Stimulated activated CD4-positive, alpha-beta T cell treated with anti-CD3 and anti-CD28 coated beads, Interleukin-15, amount 100 ng/mL, for 48 hours (primary cell): ENCODE measurements around the gene NTSR1.

Experiments
- DNase-seq, 2 donors: peaks; one replicate each; pipeline ENCODE4 v3.0.0-alpha.2; 2020; ENCODE audit warnings: low read depth in 2 of 2

NTSR1 gene

DNA sequence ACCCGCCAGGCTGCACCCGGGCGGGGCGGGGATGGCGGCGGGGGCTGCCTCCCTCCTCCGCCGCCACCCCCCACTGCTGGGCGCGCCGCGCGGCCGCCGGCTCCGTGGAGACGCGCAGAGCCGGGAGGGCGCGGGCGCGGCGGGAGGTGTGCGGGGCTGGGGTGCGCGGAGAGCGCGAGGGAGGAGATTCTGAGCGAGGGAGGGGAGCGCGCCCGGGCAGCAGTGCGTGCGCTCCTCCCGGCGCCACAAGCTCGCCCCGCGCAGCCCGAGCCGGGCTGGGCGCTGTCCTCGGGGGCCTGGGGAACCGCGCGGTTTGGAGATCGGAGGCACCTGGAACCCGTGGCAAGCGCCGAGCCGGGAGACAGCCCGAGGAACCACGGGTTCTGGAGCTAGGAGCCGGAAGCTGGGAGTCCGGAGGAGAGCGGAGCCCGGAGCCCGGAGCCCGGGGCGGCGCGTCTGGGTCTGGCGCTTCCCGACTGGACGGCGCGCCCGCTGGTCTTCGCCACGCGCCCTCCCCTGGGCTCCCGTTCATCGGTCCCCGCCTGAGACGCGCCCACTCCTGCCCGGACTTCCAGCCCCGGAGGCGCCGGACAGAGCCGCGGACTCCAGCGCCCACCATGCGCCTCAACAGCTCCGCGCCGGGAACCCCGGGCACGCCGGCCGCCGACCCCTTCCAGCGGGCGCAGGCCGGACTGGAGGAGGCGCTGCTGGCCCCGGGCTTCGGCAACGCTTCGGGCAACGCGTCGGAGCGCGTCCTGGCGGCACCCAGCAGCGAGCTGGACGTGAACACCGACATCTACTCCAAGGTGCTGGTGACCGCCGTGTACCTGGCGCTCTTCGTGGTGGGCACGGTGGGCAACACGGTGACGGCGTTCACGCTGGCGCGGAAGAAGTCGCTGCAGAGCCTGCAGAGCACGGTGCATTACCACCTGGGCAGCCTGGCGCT, at the start of gene NTSR1:
TSS of gene NTSR1 (plus strand) at position 246 of the 946 bp plus-strand sequence. CDS start at position 618, 372 bp downstream.
- no peak for DNase-seq

DNA sequence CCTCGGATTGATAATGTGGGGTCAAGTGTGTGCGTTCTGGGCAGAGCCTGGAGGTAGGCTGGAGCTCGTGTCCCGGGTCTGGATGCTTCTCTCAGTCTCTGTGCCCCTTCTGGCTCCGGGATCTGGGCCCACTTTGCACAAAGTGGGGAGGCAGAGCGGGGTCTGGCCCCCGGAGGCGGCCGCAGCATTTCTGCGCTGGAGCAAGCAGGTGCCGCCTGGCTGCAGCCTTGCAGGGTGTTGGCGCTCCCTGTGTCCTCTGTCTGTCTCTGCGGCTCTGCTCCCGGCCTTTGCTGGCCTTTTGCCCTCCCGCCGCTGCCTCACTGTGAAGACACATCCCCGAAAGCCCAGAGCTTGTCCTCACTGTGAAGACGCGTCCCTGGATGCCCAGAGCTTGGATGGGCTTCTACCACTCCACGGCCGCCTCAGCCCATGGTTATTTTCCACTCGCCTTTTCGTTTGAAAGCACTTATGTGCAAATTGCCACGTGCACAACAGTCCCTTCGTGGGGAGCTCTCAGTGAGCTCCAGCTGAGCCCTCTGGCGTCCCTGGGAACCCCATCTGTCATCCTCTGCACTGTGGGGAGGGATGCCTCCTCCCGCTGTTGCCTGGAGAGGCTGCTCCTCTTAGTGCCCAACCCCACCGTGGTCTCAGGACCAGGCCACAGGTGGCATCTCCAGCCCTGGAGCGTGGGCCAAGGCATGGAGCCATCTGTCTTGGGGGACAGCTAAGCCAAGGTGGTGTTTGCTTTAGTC, 49.0 kb upstream of the NTSR1 start:
- DNase-seq: no peak

DNA sequence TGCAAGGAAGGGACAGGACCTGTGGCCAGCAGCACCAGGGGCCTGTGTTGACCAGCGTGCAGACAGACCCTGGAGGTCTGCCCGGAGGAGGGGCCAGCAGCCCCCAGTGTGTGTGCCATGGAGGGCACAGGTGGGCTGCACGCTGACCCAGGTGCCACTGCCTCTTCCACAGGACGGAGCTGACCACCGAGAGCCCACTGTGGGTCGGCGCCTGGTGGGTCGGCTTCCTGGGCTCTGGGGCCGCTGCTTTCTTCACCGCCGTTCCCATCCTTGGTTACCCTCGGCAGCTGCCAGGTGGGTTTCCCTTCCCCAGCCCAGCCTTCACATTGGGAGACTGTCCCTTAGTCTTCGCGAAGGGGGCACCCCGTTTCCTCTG, 48.4 kb upstream of the NTSR1 start:
- DNase-seq: no peak

DNA sequence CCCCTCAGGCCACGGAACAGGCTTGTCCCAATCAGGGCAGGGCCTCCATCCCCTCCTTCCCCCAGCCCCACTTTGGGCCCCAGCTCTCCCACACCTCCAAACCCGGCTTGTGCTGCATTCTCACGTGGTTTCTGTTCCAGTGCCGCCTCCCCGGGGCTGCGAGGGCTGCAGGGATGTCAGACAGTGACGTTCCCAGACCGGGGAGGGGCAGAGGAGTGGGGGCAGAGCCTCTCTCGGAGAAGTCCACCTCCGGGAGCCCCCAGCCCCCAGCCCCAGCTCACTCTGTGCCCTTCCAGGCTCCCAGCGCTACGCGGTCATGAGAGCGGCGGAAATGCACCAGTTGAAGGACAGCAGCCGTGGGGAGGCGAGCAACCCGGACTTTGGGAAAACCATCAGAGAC, 47.9 kb upstream of the NTSR1 start:
- no peak for DNase-seq

DNA sequence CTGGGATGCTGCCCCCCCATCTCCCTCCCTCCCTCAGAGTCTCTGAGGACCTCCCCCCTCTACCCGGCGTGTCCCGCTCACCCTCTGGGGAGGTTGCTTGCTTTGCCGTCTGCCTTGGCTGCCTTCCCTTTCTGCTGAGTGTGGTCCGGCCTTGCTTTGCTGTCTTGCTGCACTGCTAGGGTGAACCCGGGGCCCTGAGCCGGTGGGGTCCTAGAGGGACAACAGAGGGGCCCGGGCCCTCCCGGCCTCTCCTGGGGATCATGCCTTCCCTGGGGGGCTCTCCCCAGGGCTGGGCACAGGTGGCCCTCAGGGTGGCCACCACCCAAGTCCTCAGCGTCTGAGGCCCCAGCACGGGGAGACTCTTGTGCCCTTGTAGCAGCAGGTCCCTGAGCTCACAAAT, 47.0 kb upstream of the NTSR1 start:
- DNase-seq: no peak

DNA sequence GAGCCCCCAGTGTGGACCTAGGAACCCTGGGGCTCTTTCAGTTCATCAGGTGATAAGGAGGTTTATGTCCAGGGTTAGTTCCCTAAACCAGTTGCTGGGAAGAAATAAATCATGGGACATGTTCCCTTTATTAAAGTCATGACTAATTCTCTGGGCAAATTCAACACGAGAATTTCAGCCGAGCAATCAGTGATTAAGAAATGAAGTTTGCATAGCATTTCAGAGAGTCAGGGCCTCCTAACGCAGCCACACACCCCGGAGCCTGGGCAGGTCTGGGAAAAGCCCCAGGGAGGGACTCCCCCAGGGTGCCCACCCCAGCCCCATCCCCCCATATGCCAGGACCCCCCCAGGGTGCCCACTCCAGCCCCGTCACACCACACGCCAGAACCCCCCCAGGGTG, 46.2 kb upstream of the NTSR1 start:
- no peak for DNase-seq

DNA sequence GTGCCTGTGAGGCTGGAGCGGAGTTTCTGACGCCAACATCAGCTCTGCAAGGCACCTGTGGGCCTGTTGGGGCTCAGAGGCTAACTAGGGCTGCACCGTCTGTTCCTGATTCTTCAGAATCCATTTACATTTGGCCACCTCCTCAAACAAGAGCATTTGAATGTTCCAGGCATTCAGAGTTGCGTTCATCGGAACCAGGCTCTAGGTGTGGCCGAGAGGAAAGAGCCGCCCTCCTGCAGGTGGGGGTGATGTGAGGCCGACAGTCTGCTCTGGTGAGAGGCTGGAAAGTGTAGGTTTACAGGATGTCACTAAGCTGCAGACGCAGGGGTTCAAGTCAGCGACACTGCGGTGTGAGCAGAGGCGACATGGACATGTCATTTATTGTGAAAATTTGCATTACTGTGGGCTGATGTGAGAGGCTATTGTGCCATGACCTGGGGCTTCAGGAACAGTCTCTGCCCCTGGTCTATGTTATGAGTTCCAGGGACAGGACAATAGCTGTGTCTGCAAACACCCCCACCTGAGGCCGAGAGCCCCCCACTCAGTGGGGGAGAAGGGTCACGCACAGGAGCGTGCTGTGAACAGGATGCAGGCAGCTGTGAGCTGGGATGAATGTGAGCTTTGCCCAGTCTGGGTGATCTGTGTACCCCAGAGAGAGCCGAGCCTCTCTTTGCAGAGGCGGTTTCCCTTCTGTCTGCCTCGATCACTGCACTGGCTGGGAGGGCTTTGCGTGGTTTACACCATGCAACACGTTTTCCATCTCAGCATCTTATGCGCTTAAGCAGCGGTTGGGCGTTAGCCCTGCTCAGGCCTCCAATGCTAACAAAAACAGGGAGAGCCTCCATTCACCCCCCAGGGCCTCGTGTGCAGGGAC, 45.3 kb upstream of the NTSR1 start:
- no peak for DNase-seq

DNA sequence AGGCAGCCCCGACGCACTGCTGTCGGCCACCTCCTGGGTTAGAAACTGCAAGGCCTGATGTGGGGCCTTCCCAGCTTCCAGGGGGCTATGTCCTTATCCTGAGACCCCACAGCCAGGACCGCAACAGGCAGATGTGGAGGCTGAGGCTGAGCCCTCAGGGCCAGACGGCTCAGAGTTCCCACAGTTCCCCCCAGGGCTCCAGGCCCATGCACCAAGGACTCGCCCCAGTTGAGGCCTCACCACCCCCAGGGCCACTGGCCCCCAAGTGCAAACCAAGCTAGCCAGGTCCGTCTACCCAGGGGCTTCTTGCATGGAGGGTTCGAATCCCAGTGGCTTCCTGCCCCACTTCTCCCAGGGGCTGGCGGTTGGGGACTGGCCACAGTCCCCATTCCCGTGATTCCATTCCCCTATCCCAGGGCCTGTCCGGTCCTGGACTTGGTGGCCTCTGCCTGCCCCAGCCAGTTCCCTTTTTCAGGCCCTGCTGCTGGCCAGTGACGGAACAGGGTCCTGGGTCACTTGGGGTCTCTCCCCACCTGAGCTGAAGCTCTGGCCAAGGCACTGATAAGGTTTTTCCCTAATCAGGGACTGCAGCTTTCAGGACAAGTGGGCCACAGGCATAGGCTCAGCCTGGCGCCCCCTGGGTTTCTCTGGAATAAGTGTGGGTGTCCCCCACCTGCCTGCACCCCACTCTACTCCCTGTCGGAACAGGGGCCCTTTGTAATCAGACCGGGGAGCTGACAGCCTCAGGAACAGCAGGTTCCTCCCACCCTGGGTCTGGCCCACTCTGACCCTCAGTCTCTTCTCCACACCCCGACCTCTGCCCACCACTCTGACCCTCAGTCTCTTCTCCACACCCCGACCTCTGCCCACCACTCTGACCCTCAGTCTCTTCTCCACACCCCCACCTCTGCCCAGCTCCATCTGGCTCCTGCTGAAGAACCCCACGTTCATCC, 44.3 kb upstream of the NTSR1 start:
- no peak for DNase-seq

DNA sequence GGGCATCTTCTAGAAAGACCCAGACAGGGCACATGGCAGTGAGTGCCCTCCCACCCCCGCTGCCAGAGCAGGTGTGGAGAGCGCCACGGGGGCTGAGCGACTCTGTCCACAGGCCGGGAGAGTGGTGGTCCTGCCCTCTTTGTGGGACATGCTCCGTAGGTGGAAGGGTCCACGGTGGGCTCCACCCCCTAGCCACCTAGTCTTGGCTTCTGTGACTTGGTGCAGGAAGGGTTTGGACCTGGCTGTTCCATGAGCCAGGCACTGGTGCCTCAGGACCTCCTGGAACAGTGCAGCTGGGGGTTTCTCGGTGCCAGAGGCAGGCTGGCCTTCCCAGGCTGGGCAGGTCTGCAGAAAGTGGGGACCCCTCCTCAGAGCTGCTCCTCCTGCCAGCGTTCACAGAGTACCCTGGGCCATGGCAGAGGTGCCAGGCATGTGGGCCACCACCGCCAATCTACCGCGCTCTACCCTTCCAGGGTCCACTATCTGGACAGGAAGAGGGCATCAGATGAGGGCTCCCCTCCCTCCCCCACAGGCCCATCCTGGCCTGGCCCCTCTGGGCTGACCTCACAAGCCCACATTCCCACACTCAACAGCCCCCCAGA, 43.4 kb upstream of the NTSR1 start:
- no peak for DNase-seq

DNA sequence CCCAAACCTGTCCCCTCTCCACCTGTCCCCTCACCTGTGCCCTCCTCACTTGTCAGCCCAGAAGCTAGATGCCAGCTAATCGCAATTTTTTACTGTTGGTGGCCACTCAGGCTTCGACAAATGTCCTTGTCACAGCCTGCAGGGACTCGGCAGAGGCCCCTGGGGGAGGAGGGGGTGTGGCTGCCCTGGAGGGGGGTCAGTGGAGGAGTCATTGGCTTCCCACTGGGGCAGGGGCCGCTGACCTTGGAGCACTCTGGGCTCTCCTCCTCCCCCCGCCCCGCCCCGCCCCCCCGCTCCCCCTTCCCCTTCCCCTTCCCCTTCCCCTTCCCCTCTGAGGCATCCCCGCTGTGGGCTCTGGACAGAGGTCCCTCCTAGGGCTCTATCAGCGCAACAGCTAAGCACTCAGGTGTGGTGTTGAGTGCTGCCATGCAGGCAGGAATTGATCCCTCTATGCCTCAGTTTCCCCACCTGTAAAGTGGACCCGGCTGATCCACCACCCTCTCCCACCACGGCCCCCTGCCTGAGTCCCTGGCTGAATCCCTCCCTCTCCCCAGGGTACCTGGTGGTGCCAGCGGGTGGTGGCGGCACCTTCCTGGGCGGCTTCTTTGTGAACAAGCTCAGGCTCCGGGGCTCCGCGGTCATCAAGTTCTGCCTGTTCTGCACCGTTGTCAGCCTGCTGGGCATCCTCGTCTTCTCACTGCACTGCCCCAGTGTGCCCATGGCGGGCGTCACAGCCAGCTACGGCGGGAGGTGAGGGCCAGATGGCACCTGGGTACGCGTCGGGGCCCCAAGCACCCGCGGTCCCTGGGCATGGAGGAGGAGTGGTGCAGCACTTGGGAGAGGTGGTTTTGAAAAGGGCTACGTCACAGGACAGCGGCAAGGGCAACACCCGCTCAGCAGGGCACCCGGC, 42.6 kb upstream of the NTSR1 start:
- DNase-seq: no peak

DNA sequence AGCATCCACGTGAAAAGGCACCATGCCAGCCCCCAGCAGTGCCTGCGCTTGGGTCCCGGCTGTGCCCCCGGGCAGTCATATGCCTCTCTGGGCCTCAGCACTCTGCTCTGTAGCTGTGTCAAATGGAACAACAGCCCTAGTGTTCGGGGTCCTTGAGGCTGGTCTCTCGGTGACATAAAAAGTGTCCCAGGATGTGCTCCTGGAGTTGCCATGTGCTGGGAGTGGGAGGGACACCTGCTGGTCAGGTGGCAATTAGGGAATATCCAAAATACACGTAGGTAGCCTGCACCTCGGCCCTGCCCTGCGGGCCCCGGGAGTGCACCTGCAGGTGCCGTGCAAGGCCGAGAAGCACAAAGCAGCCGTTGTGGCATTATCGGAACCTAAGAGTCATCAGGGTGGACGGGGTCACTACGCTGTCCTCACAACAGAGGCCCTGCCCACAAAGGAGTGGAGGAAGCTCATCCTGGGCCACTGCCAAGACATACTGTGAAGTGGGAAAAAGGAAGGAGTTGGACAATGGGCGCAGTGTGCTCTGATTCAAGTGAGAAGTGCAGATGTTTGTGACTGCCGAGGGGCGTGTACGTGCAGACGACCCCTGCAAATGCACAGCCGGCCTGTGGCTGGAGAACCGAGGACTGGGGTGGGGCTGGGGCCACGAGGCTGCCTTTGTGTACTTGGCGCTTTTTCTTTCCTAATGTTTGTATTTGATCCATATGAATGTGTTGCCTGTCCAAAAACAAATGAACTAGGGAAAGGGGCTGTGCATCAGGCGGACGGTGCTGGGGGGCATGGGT, 41.7 kb upstream of the NTSR1 start:
- DNase-seq: no peak

DNA sequence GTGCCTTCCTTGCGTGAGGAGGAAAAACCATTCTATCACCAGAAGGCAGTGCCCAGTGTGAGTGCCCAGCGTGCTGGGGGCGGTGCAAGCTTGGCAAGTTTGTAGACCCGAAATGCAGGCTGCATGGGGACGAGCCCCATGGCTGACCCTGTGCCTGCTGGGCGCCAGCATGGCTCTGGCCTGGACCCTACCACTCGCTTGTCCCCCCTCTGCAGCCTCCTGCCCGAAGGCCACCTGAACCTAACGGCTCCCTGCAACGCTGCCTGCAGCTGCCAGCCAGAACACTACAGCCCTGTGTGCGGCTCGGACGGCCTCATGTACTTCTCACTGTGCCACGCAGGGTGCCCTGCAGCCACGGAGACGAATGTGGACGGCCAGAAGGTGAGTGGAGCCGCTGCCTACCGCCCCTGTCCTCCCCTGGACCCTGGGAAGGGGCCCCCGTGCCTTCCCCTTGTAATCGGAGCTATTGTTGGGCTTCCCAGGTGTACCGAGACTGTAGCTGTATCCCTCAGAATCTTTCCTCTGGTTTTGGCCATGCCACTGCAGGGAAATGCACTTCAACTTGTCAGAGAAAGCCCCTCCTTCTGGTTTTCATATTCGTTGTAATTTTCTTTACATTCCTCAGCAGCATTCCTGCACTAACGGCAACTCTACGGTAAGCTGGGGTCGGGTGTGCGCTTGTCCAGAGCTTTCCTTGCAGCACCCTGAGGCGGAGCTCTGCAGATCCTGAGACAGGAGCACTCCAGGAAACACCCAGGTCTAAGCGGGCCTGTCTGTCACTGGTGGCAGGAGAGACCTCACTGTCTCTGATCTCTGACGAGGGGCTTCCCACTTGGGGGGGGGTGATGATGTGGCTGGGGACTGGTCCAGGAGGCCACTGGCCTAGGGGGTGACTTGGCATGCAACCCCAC, 40.9 kb upstream of the NTSR1 start:
- no peak for DNase-seq

DNA sequence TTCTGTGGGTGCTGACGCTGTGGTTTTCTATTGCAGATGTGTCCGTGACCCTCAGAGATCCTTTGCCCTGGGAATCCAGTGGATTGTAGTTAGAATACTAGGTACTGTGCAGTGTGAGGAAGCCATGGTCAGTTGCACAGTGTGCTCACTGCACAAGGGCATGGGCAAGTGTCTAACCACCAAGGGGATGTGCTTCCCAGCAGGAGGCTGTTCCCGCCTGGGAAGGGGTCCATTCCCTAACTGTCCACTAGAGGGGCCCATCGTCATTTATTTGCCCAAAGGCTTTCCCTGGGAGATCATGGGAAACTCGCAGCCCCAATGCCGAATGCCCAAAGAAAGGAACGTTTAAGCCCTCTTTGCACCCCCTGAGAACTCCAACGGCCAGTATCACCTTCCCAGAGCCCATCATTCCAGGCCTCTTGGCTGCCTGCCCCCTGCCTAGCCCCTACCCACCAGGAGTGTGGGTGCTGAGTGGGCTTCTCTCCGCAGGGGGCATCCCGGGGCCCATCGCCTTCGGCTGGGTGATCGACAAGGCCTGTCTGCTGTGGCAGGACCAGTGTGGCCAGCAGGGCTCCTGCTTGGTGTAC, 40.1 kb upstream of the NTSR1 start:
- DNase-seq: no peak

DNA sequence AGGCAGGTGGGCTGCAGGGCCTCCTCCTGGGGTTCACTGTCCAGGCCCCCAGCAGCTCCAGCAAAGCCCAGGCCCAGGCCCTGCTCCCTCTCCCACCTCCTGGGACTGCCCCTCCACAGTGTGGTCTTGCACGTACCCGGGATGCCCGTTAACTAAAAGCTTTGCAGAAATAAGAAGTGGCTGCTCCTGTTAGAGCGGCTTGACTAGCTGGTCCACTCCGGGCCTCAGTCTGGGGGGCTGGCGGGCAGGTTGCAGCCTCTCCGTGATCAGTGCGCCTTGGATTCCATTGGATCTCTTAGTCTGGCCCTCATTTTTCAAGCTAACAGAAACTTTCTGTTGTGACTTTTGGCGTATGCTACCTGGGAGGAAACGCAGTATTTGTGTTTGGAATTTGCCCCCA, 39.4 kb upstream of the NTSR1 start:
- no peak for DNase-seq

DNA sequence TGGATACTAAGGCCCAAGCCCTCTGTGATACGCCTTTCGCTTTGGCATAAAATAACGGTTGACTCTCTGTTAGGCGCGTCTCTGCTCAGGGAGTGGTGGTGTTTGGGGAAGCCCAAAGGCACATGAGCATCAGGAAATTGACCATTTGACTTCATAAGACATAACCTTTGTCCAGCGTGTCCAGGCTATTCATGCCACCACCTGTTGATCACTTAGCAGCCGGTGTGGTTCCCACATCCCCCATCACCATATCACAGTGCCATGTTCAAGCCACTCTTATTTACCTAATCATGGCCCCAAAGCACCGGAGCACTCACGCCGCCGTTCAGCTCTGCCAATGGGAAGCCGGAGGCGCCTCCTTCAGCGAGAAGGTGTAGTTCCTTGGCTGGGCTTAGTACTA, 38.5 kb upstream of the NTSR1 start:
- DNase-seq: no peak

DNA sequence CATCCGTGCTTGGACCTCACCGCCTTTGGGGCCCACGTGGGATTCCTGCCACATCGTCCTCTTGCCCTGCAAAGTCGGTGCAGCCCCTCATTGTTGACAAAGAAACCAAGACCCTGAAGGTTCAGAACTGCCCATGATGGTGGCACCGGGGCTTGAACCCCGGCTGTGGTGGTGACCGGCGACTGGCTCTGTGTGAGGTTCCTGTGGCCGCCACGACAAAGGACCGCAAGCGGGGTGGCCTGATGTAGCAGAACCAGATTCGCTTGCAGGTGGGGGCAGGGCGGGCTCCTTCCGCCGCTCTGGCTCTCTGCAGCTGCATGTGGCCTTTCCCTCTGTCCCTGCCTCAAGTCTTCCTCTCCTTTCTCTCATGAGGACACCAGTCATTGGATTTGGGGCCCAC, 37.6 kb upstream of the NTSR1 start:
- no peak for DNase-seq

DNA sequence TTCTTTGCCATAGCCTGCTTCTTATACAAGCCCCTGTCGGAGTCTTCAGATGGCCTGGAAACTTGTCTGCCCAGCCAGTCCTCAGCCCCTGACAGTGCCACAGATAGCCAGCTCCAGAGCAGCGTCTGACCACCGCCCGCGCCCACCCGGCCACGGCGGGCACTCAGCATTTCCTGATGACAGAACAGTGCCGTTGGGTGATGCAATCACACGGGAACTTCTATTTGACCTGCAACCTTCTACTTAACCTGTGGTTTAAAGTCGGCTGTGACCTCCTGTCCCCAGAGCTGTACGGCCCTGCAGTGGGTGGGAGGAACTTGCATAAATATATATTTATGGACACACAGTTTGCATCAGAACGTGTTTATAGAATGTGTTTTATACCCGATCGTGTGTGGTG, 36.9 kb upstream of the NTSR1 start:
- no peak for DNase-seq
